GM23338 (cell line): ENCODE results near the gene GNL2. TPM values are rescaled to one million over a fixed set of nuclear protein-coding genes. Genes with fewer than 3 reads are reported as not detected.

ENCODE experiments used
- ATAC-seq: fragments of 200-7000 bp; cut with Tn5 transposase; 3 replicates; pipeline ENCODE4 v1.9.1; 2020
- DNase-seq: peaks from one replicate; pipeline ENCODE4 v3.0.0-alpha.2; 2015; ENCODE audit warnings: low spot score
- H2AFZ ChIP-seq: fragments of 200-600 bp; sonication (generic); 2 replicates; pipeline ENCODE4 v1.8.0; 2016; ENCODE audit warnings: antibody characterized with exemption, mild to moderate bottlenecking, moderate library complexity
- H3F3A ChIP-seq: fragments of 200-600 bp; sonication (generic); replicated peaks from 2 replicates; pipeline ENCODE4 v1.8.0; 2017; ENCODE audit warnings: antibody characterized with exemption, mixed run types, low read depth
- H3K27ac ChIP-seq: fragments of 200-600 bp; sonication (generic); 2 replicates; pipeline ENCODE4 v1.6.1; 2016; ENCODE audit warnings: low read depth
- H3K27me3 ChIP-seq: fragments of 200-600 bp; sonication (generic); 2 replicates; pipeline ENCODE4 v1.8.0; 2016; ENCODE audit warnings: mild to moderate bottlenecking, mixed run types, moderate library complexity; ENCODE audit not compliant: insufficient read depth
- H3K36me3 ChIP-seq: fragments of 200-600 bp; sonication (generic); 2 replicates; pipeline ENCODE4 v1.8.0; 2016; ENCODE audit warnings: mild to moderate bottlenecking; ENCODE audit not compliant: insufficient read depth
- H3K4me1 ChIP-seq: fragments of 200-600 bp; sonication (generic); 2 replicates; pipeline ENCODE4 v1.8.0; 2016; ENCODE audit warnings: mild to moderate bottlenecking, moderate library complexity; ENCODE audit not compliant: insufficient read depth
- H3K4me2 ChIP-seq: fragments of 200-600 bp; sonication (generic); 2 replicates; pipeline ENCODE4 v1.7.1; 2017; ENCODE audit warnings: mixed run types
- H3K4me3 ChIP-seq: fragments of 200-600 bp; sonication (generic); 2 replicates; pipeline ENCODE4 v1.6.1; 2016; ENCODE audit warnings: mixed run types
- H3K79me2 ChIP-seq: fragments of 200-600 bp; sonication (generic); replicated peaks from 2 replicates; pipeline ENCODE4 v1.8.0; 2017; ENCODE audit warnings: mild to moderate bottlenecking; ENCODE audit not compliant: insufficient read depth
- H3K9me2 ChIP-seq: fragments of 200-600 bp; sonication (generic); 2 replicates; pipeline ENCODE4 v1.8.0; 2017; ENCODE audit not compliant: insufficient read depth
- H4K20me1 ChIP-seq: fragments of 200-600 bp; sonication (generic); replicated peaks from 2 replicates; pipeline ENCODE4 v1.8.0; 2017; ENCODE audit warnings: mild to moderate bottlenecking; ENCODE audit not compliant: insufficient read depth
- H3K27ac Mint-ChIP-seq: 2 replicates; pipeline ENCODE4 v1.8.0; 2020; ENCODE audit warnings: inconsistent platforms, mild to moderate bottlenecking, moderate library complexity, mixed read lengths
- H3K27me3 Mint-ChIP-seq: 3 replicates; pipeline ENCODE4 v1.8.0; 2022; ENCODE audit warnings: low read depth, mild to moderate bottlenecking, moderate library complexity, mixed read lengths, inconsistent platforms; ENCODE audit not compliant: insufficient read depth, poor library complexity
- H3K36me3 Mint-ChIP-seq: 3 replicates; pipeline ENCODE4 v1.8.0; 2021; ENCODE audit warnings: low read depth, mild to moderate bottlenecking, inconsistent platforms, moderate library complexity, mixed read lengths
- H3K4me1 Mint-ChIP-seq: 3 replicates; pipeline ENCODE4 v1.8.0; 2020; ENCODE audit warnings: mild to moderate bottlenecking, inconsistent platforms, mixed read lengths
- H3K4me3 Mint-ChIP-seq: 3 replicates; pipeline ENCODE4 v1.8.0; 2021; ENCODE audit warnings: moderate library complexity, mild to moderate bottlenecking, inconsistent platforms, mixed read lengths
- H3K9me3 Mint-ChIP-seq: 3 replicates; pipeline ENCODE4 v1.8.0; 2020; ENCODE audit warnings: moderate library complexity, mild to moderate bottlenecking, inconsistent platforms, mixed read lengths
- EZH2 ChIP-seq: fragments of 200-600 bp; sonication (generic); IDR thresholded peaks from one replicate; pipeline ENCODE4 v1.8.0; 2017; ENCODE audit warnings: antibody characterized with exemption, mild to moderate bottlenecking, low read depth; ENCODE audit not compliant: unreplicated experiment
- NANOG ChIP-seq: IDR thresholded peaks from 2 replicates; pipeline ENCODE4 v1.6.1; 2016; ENCODE audit warnings: antibody characterized with exemption, borderline replicate concordance
- POLR2AphosphoS5 ChIP-seq: IDR thresholded peaks from 2 replicates; pipeline ENCODE4 v1.6.1; 2016; ENCODE audit warnings: antibody characterized with exemption, low read depth
- ZNF462 ChIP-seq: fragments of 250-450 bp; sonication (Bioruptor Pico); IDR thresholded peaks from 2 replicates; pipeline ENCODE4 v1.5.0; 2020; ENCODE audit warnings: mild to moderate bottlenecking, moderate library complexity
- polyA plus RNA-seq: library from polyadenylated mRNA; unstranded; fragments of >200 nt; fragmentation: Nextera tagmentation; extraction: Ambion mirVana; gene quantifications from 2 replicates; pipeline ENCODE4 v1.2.1, GENCODE V29; 2016
- total RNA-seq: library from RNA; depleted of rRNA; stranded (reverse); fragments of >200 nt; shearing (Covaris generic); gene quantifications from 2 replicates; pipeline ENCODE4 v1.2.3, GENCODE V29; 2014

The GNL2 gene
- total and polyA plus RNA-seq, 2 experiments from 2014 or later = 78.4 to 121 TPM

GRCh38 chr1:37634244-37634991, 38.7 kb upstream of the GNL2 start, which contains the start of gene RSPO1 (continued):
- TF ChIP-seq ZNF462 (CRISPR knock-in tag) (no peak), EZH2 (peak; percentile 32)

- Mint-ChIP-seq H3K27ac (no peak overlapping the region), H3K4me3 (peak overlapping the region; percentile 63), H3K36me3 (no peaks in the 10 kb centered on the region), H3K9me3 (no peaks in the 10 kb centered on the region), H3K4me1 (peaks cover 14% of the 10 kb centered on the region; the same call in 2 of the 3 replicates), H3K27me3 (peaks cover 88% of the 10 kb centered on the region)
- peaks cover 11% of the 10 kb centered on the region; the same call in 1 of the 2 replicates for H3K4me1 ChIP-seq
- H3K4me2 ChIP-seq = peak overlapping the region; percentile 79
- H3K9me2 ChIP-seq = no peaks in the 10 kb centered on the region
- H3K79me2 ChIP-seq = no peaks in the 10 kb centered on the region
- no peaks in the 10 kb centered on the region for H3F3A ChIP-seq
- H3K36me3 ChIP-seq = no peaks in the 10 kb centered on the region
- no peak overlapping the region for H3K27ac ChIP-seq
- peak overlapping the region; percentile 76 for H2AFZ ChIP-seq
- no peaks in the 10 kb centered on the region; the same call in none of the 2 replicates for H4K20me1 ChIP-seq
- H3K27me3 ChIP-seq = peaks cover 100% of the 10 kb centered on the region
- peak overlapping the region; percentile 57 for H3K4me3 ChIP-seq
- DNase-seq = peak; percentile 35
- peak; percentile 13 for ATAC-seq
- TF ChIP-seq NANOG (no peak), ZNF462 (CRISPR knock-in tag) (no peak), POLR2AphosphoS5 (no peak)
Measured at GRCh38 chr1:37633938-37634243, 38.2 kb upstream of the GNL2 start.
